NCI-H69 (cell line): ENCODE measurements around the gene SCEL.
"Not testable (repeated sequence)": the region's sequence is repeated elsewhere in the genome, so short reads cannot be mapped to it uniquely, and the experiment has no call there.

Source experiments
- DNase-seq: peaks from one replicate; lab custom pipeline; 2025; lab: John Stamatoyannopoulos, UW

The SCEL gene, protein sequence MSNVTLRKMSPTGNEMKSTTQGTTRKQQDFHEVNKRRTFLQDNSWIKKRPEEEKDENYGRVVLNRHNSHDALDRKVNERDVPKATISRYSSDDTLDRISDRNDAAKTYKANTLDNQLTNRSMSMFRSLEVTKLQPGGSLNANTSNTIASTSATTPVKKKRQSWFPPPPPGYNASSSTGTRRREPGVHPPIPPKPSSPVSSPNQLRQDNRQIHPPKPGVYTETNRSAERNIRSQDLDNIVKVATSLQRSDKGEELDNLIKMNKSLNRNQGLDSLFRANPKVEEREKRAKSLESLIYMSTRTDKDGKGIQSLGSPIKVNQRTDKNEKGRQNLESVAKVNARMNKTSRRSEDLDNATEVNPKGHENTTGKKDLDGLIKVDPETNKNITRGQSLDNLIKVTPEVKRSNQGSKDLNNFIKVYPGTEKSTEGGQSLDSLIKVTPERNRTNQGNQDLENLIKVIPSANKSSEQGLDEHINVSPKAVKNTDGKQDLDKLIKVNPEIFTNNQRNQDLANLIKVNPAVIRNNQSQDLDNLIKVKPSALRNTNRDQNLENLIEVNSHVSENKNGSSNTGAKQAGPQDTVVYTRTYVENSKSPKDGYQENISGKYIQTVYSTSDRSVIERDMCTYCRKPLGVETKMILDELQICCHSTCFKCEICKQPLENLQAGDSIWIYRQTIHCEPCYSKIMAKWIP

DNA sequence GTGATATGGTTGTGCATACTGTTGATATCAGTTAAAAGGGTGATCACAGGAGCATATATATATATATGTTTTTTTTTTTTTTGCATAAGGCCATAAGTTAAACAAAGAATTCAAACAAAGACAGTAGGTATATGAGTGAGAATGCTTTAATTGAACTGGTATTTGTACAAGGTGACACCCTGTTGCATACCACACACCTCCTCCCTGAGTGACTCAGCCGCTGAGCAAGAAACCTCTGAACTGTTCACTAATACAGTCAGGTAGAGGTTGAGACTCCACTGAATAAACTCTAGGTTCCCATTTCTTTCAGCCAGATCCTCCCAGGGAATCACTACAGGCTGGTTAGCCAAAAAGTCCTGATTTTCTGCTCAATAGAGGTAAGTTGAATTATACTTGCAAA is at the start of gene SCEL:
Gene SCEL, plus strand, starts transcription at position 259 of the 400 bp plus-strand sequence. CDS start 20,170 bp downstream, outside the sequence.
- peak; percentile 20 for DNase-seq

- DNase-seq: no peak
Observed at GRCh38 chr13:77489566-77490337, 45.8 kb upstream of the SCEL start.

DNA sequence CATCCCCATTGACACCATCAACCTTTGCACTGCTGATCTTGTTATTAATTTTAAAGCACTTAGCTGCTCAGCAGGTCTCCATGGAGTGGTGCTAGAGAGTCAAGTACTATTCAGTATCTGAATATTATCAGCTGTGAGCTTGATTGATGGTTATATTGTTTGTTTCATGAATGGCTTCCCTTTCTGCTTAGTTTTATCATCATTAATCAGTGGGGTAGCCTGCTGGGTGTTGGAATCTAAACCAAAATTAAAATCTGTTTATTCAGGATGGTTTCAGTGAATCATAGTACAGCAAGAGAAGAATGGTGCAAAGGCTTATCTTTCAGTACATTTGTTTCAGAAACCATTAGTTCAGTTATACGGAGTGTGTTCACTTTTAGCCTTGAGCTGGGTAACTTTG is 42.5 kb upstream of the SCEL start:
- peak; percentile 87 for DNase-seq

DNA sequence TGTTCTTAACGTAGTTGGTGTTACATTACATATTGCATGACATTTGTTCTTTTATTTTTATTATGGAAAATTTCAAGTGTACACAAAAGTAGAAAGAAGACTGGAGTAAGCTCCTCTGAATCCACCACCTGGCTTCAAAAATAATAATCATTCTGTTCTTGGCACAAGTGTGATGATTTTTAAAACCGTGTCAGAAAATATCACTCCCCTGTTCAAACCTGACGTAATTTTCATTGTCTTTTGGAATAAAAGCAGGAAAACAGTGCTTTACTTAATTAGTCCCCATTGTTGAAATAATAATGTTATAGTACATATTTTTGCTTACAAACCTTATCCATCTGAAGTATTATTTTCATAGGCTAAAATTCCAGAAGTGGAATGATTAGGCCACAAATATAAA is 41.3 kb upstream of the SCEL start:
- no peak for DNase-seq

GRCh38 chr13:77497350-77497749 is 38.2 kb upstream of the SCEL start:
- DNase-seq: no peak

DNA sequence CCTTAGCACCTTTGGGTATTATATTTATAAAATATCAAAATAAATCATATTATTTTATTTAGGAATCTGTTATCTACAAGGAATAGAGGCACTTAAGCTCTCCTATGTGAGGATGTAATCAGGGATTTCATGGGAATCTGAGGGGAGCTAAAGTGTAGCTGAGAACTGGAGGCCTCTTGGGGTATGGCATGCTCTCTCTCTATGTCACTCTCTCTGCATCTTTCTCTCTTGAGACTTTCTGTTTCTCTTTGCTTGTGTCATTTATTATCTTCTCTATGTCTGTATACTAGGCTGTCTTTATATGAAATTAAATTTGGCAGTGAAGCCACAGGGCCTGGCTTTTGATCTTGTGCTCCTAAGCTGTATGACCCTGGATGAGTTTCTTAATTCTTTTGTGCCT is 37.7 kb upstream of the SCEL start:
- DNase-seq: no peak

GRCh38 chr13:77502104-77502720 is 33.3 kb upstream of the SCEL start:
- DNase-seq: no peak

DNA sequence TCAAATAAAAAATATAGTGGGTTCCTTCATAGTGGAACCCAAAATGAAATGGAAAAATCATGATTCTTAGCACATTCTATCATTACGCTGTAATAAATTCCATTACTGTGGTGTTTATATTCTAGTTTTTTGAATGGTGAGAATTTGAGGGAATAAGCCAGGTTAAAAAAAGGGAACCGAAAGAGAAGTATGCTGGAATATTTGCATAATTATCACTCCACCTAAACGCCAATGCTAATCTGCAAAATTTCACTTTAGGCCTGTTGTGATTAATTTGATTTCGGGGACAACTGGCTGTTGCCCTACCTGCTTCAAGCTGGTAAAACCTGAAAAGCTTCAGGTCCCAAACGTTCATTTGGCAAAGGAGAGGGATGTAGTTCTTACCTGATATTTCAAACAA is 32.1 kb upstream of the SCEL start:
- DNase-seq: no peak

- peak; percentile 12 for DNase-seq
Observed at GRCh38 chr13:77506874-77507273, 28.6 kb upstream of the SCEL start.

DNA sequence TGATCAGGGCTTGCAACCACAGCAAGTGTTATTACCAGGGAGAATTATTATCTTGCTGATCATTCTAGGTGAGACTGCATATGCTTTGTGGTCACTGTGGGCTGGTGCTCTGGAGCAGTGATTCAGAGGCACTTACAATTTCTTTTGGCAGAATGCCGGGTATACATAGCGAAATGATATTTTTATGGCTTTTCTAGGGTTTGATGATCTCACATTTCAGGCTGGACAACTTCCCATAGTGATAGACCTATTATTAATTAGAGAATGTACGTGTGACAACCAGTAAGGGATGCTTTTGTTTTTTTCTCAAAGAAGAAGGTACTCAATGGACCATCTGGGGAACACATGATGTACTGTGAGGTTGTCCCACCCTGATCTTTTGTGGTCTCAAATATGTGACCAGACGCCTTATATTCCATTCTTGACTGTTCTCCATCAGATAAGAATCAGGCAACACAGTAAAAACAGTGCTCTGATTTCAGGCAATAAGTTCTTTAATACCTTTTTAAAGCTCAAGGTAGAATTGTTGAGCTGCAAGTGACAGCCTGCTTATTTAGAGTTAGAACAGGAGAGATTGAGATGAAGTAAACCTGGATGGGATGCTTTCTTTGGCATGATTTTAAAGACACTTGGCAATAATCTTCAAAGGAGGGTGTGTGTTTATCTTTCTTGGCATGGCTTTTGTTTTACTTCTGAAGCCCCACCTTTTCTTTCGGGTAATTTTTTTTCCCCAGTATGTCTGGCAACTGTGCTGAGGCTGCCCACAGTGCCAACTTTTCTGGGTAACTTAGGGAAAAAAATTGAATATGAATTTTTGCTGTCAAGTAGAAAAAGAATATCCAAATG is 27.4 kb upstream of the SCEL start:
- peak; percentile 79 for DNase-seq

DNA sequence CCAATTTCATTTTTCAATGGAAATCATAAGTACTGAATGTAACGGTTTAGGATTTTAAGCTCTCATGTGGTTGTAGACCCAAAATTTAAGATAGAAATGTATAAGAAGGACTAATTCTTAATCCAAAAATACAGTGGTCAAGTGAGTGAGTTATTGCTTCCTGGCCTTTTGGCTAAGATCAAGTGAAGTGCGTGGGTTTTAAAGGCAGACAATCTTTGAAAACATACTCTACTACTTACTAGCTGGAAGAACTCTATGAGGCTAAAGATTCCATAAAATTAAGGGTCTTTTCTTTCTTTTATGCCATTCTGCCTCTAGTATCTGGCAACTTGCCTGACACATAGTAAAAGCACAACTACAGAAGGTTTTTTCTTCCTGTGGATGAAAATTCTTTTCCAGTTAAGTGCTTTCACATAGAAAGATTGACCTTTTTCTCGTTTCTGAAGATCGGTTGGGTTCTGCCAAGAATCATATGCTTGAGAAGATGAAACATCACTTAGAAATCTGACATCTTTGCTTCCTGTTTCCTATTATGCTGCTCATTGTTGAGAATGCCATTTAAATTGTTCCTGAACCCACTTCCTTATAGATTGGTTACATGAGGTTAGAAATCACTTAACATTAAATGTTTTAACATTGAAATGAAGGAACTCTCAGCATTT is 26.4 kb upstream of the SCEL start:
- no peak for DNase-seq

DNA sequence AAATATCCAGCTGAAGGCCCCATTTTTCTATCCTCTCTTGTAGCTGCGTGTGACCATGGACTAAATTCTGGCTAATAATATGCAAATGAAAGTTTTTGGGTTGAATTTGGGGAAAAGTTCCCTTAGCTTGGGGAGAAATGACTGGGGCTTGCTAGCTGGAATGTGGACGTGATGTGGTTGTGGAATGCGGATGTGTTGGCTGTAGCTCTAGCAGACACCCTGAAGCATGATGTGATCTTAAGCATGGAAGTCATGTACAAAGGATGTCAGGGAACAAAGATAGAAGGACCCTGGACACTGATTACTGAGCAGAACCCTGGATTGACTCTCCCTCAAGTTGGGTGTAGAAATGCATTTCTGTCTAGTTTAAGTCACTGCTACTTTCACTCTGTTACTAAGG is 25.4 kb upstream of the SCEL start:
- DNase-seq: no peak

DNA sequence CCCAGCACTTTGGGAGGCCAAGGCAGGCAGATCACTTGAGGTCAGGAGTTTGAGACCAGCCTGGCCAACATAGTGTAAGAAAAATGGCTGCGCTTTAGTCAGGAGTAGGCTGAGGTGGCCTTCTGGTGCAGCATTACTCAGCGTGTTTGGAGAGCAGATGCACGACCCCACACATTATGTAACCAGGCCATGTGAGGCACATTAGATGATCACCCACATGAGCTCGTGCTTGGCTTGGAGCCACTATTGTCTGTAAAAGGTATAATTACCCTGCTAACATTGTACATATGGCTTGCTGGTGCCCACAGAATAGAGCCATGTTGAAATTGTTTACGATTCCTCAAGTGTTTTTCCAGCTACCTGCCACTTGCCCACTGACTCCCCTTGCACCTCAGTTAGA is 24.0 kb upstream of the SCEL start:
- DNase-seq: peak; percentile 82

GRCh38 chr13:77513719-77514335 is 21.7 kb upstream of the SCEL start:
- DNase-seq: no peak

GRCh38 chr13:77514336-77514726 is 21.2 kb upstream of the SCEL start:
- DNase-seq: no peak

DNA sequence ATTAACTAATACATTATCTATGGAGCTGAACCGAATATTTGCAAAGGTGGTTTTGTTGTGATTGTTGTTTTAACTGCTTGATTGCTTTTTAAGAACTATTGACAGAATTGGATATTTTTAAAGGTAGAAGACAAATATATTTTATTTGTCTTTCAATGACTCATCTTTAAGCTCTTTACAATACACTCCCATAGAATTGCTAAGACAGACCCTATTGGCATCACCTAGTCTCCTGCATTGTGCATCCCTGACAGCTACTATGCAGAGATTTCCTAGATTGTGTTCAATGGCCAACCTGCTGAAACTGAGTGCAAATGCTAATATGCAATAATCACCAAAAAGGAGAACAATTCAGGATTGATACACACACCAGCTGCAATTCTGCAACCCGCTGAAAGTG is 19.7 kb upstream of the SCEL start:
- DNase-seq: peak; percentile 12

DNA sequence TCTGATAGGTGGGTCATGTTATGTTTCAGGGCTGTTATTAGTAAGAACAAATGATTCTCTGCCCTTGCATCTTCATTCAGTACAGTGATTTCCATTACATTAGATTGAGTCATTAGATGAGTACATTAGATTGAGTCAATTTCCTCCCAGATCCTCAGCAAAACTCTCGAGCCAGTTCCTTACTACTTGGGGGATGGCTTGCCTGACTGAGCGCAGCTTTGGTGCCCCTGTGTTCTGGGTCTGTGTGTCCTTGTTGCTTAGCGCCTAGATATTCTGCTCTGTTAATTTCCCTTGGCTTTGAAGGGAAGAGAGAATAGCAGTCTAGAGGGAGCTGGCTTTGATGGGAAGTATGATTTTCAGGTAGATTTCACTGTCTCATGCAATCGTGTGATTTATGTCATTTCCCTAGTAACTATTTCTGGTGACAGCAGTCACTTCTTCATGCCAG is 19.1 kb upstream of the SCEL start:
- DNase-seq: peak; percentile 19

GRCh38 chr13:77518266-77518665 is 17.2 kb upstream of the SCEL start:
- DNase-seq: no peak

- not testable (repeated sequence) for DNase-seq
Observed at GRCh38 chr13:77519396-77519795, 16.1 kb upstream of the SCEL start.

GRCh38 chr13:77519808-77520207 is 15.7 kb upstream of the SCEL start:
- DNase-seq: no peak
